Trophoblast cell (in vitro differentiated cells and primary cell): ENCODE data around the gene NR1D1.

ENCODE experiments used
- DNase-seq, 2 donors: peaks; one replicate each; pipeline ENCODE4 v3.0.0-alpha.2; 2016
- H2AFZ ChIP-seq: 2 replicates; pipeline ENCODE4 v1.6.1; 2013; ENCODE audit warnings: low read length, moderate library complexity, mild to moderate bottlenecking; ENCODE audit not compliant: insufficient read depth, poor library complexity
- H2AK5ac ChIP-seq: 2 replicates; pipeline ENCODE4 v1.6.1; 2013; ENCODE audit warnings: mild to moderate bottlenecking, low read length
- H2BK120ac ChIP-seq: 2 replicates; pipeline ENCODE4 v1.6.1; 2013; ENCODE audit warnings: low read length, mild to moderate bottlenecking, moderate library complexity; ENCODE audit not compliant: insufficient read depth, poor library complexity
- H2BK12ac ChIP-seq: 2 replicates; pipeline ENCODE4 v1.6.1; 2013; ENCODE audit warnings: mild to moderate bottlenecking, low read length, moderate library complexity
- H2BK5ac ChIP-seq: 2 replicates; pipeline ENCODE4 v1.6.1; 2013; ENCODE audit warnings: low read length, low read depth, moderate library complexity, mild to moderate bottlenecking; ENCODE audit not compliant: poor library complexity
- H3K14ac ChIP-seq: 2 replicates; pipeline ENCODE4 v1.6.1; 2013; ENCODE audit warnings: mild to moderate bottlenecking, low read length
- H3K18ac ChIP-seq: 2 replicates; pipeline ENCODE4 v1.6.1; 2013; ENCODE audit warnings: mild to moderate bottlenecking, low read length
- H3K23ac ChIP-seq: 2 replicates; pipeline ENCODE4 v1.6.1; 2013; ENCODE audit warnings: low read length
- H3K27ac ChIP-seq: 2 replicates; pipeline ENCODE4 v1.5.1; 2013; ENCODE audit warnings: low read depth, mild to moderate bottlenecking, inconsistent platforms, low read length, moderate library complexity
- H3K27me3 ChIP-seq: 2 replicates; pipeline ENCODE4 v1.6.1; 2013; ENCODE audit warnings: inconsistent platforms, mild to moderate bottlenecking, low read length, moderate library complexity; ENCODE audit not compliant: insufficient read depth
- H3K36me3 ChIP-seq, 2 experiments: 1 replicate in 1 of 2; 2 replicates in 1 of 2; pipeline ENCODE4 v1.6.1; 2013; ENCODE audit warnings: low read length in 2 of 2, mild to moderate bottlenecking in 2 of 2, moderate library complexity in 1 of 2; ENCODE audit not compliant: insufficient read depth in 2 of 2, control insufficient read depth in 1 of 2
- H3K4ac ChIP-seq: 2 replicates; pipeline ENCODE4 v1.6.1; 2013; ENCODE audit warnings: low read depth, mild to moderate bottlenecking, low read length, moderate library complexity
- H3K4me1 ChIP-seq, 2 experiments: 1 replicate in 1 of 2; 2 replicates in 1 of 2; pipeline ENCODE4 v1.6.1; 2013; ENCODE audit warnings: low read length in 2 of 2, mild to moderate bottlenecking in 2 of 2, moderate library complexity in 1 of 2; ENCODE audit not compliant: insufficient read depth in 2 of 2, control insufficient read depth in 1 of 2
- H3K4me2 ChIP-seq: 2 replicates; pipeline ENCODE4 v1.6.1; 2013; ENCODE audit warnings: inconsistent platforms, mild to moderate bottlenecking, low read length, moderate library complexity
- H3K4me3 ChIP-seq: 2 replicates; pipeline ENCODE4 v1.5.1; 2013; ENCODE audit warnings: mild to moderate bottlenecking, low read depth, low read length, inconsistent platforms
- H3K79me1 ChIP-seq: one replicate; pipeline ENCODE4 v1.6.1; 2013; ENCODE audit warnings: low read length
- H3K79me2 ChIP-seq: 2 replicates; pipeline ENCODE4 v1.6.1; 2013; ENCODE audit warnings: low read length, mild to moderate bottlenecking; ENCODE audit not compliant: control insufficient read depth, insufficient read depth, poor library complexity
- H3K9ac ChIP-seq: 2 replicates; pipeline ENCODE4 v1.6.1; 2013; ENCODE audit warnings: mild to moderate bottlenecking, low read length
- H3K9me3 ChIP-seq: 2 replicates; pipeline ENCODE4 v1.6.1; 2013; ENCODE audit warnings: low read depth, mild to moderate bottlenecking, control low read depth, inconsistent platforms, low read length; ENCODE audit not compliant: insufficient read depth
- H4K12ac ChIP-seq: 2 replicates; pipeline ENCODE4 v1.6.1; 2013; ENCODE audit warnings: low read depth, mild to moderate bottlenecking, low read length, moderate library complexity
- H4K8ac ChIP-seq: 2 replicates; pipeline ENCODE4 v1.6.1; 2013; ENCODE audit warnings: low read depth, mild to moderate bottlenecking, low read length, moderate library complexity
- H4K91ac ChIP-seq: one replicate; pipeline ENCODE4 v1.6.1; 2013; ENCODE audit warnings: low read depth, mild to moderate bottlenecking, low read length, moderate library complexity
- WGBS: extraction: QIAGEN DNeasy Blood & Tissue Kit; methylation state at CpG from one replicate; pipeline ENCODE4 v1.1.7; 2013; ENCODE audit warnings: missing lambda C conversion rate; ENCODE audit not compliant: insufficient read length, insufficient coverage; ENCODE audit errors: extremely low coverage; 5-methylcytosine and 5-hydroxymethylcytosine counted together

NR1D1 gene

DNA sequence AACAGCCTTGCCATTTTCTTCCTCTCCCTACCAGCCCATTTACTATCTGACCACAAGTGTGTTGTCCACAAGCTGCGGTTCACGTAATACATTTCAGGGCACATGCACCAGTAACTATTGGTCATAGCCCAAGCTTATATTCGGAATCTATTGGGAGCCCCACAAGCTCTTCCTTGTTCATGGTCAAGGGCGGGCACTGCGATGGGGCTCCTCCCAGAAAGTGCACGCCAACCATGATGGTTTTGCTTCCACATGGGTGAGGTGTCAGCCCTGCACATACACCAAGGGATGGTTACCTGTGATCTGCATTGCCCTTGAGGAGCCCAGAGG is 25.6 kb downstream of the NR1D1 start:
- no peak overlapping the region for H2BK5ac ChIP-seq
- no peak overlapping the region for H2BK12ac ChIP-seq
- DNase-seq, result no peak
- no peak overlapping the region for H3K4ac ChIP-seq
- no peak overlapping the region for H3K18ac ChIP-seq
- no peak overlapping the region for H3K23ac ChIP-seq
- peaks cover 0 to 3% of the 10 kb centered on the region in 2 experiments for H3K36me3 ChIP-seq
- H2AK5ac ChIP-seq, result no peak overlapping the region
- no peaks in the 10 kb centered on the region for H3K9me3 ChIP-seq
- H3K4me2 ChIP-seq, result no peak overlapping the region
- no peak overlapping the region for H4K12ac ChIP-seq
- no peak overlapping the region for H4K91ac ChIP-seq
- H3K4me1 ChIP-seq, result peaks cover 3 to 4% of the 10 kb centered on the region in 2 experiments
- H2AFZ ChIP-seq, result no peak overlapping the region
- H3K4me3 ChIP-seq, result no peak overlapping the region
- no CpG with 5 or more reads among the region's 6 CpGs for WGBS
- H3K79me1 ChIP-seq, result no peaks in the 10 kb centered on the region
- H3K9ac ChIP-seq, result no peak overlapping the region
- no peaks in the 10 kb centered on the region for H3K27me3 ChIP-seq
- no peak overlapping the region for H3K14ac ChIP-seq
- H4K8ac ChIP-seq, result no peak overlapping the region
- no peak overlapping the region for H2BK120ac ChIP-seq
- H3K79me2 ChIP-seq, result no peaks in the 10 kb centered on the region
- no peak overlapping the region for H3K27ac ChIP-seq

GRCh38 chr17:40074175-40074512 is 26.2 kb downstream of the NR1D1 start:
- Histone ChIP-seq H3K79me2 (no peaks in the 10 kb centered on the region), H3K27me3 (no peaks in the 10 kb centered on the region), H3K18ac (no peak overlapping the region), H2BK5ac (no peak overlapping the region), H2BK120ac (no peak overlapping the region), H3K4me2 (no peak overlapping the region), H3K4me3 (no peak overlapping the region), H4K12ac (no peak overlapping the region), H3K36me3 (peaks cover 0 to 3% of the 10 kb centered on the region in 2 experiments), H3K4me1 (peaks cover 5 to 10% of the 10 kb centered on the region in 2 experiments), H3K79me1 (no peaks in the 10 kb centered on the region), H3K9ac (no peak overlapping the region), H3K4ac (no peak overlapping the region), H2AK5ac (no peak overlapping the region), H3K27ac (no peak overlapping the region), H2AFZ (no peak overlapping the region), H3K14ac (no peak overlapping the region), H3K9me3 (no peaks in the 10 kb centered on the region), H2BK12ac (no peak overlapping the region), H4K8ac (no peak overlapping the region), H4K91ac (no peak overlapping the region), H3K23ac (no peak overlapping the region)
- no peak for DNase-seq
- no CpG with 5 or more reads among the region's 8 CpGs for WGBS

DNA sequence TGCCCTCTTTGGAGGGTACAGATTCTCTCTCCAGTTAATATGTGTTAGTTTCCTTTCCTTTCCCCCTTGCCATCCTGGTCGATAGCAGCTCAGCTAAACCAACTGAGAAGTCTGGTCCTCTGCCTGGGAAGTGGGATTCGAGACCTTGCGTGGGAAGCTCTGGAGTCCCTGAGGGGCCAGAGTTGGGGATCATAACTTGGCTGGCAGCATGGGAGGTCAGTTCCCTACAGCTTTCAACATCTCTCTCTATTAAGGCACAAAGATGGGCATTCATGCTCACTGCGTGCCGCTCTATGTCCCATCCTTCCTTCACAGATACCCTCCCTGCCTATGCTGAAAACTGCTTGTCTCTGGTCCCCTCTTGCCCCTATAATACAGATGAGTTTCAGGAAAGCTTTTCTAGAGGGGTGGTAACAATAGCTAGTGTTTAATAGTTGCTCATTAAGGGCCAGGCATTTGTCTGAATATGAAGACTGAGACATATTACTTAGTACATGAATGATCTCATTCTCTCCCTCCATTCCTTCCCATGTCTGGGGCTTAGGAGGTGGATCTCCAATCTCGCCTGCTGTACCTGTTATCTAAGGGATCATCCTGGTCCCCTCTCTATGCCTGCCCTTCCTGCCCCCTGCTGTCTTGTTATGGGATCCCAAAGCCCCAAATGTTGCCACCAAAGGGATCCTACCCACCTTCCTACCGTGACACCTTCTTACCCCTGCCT is 26.8 kb downstream of the NR1D1 start:
- no peak overlapping the region for H3K18ac ChIP-seq
- no peaks in the 10 kb centered on the region for H3K27me3 ChIP-seq
- H2BK5ac ChIP-seq, result no peak overlapping the region
- no peak overlapping the region for H3K9ac ChIP-seq
- no peak overlapping the region for H4K8ac ChIP-seq
- no peak overlapping the region for H3K14ac ChIP-seq
- H3K79me2 ChIP-seq, result no peaks in the 10 kb centered on the region
- peaks cover 0 to 3% of the 10 kb centered on the region in 2 experiments for H3K36me3 ChIP-seq
- no peak overlapping the region for H2AFZ ChIP-seq
- no peaks in the 10 kb centered on the region for H3K9me3 ChIP-seq
- H4K12ac ChIP-seq, result no peak overlapping the region
- peaks cover 5 to 13% of the 10 kb centered on the region in 2 experiments for H3K4me1 ChIP-seq
- no peak for DNase-seq
- H3K23ac ChIP-seq, result no peak overlapping the region
- no peak overlapping the region for H2AK5ac ChIP-seq
- no peak overlapping the region for H2BK120ac ChIP-seq
- H3K4me2 ChIP-seq, result no peak overlapping the region
- H3K4ac ChIP-seq, result no peak overlapping the region
- H2BK12ac ChIP-seq, result no peak overlapping the region
- no peak overlapping the region for H4K91ac ChIP-seq
- no peaks in the 10 kb centered on the region for H3K79me1 ChIP-seq
- H3K4me3 ChIP-seq, result no peak overlapping the region
- WGBS, result no CpG with 5 or more reads among the region's 7 CpGs
- no peak overlapping the region for H3K27ac ChIP-seq

DNA sequence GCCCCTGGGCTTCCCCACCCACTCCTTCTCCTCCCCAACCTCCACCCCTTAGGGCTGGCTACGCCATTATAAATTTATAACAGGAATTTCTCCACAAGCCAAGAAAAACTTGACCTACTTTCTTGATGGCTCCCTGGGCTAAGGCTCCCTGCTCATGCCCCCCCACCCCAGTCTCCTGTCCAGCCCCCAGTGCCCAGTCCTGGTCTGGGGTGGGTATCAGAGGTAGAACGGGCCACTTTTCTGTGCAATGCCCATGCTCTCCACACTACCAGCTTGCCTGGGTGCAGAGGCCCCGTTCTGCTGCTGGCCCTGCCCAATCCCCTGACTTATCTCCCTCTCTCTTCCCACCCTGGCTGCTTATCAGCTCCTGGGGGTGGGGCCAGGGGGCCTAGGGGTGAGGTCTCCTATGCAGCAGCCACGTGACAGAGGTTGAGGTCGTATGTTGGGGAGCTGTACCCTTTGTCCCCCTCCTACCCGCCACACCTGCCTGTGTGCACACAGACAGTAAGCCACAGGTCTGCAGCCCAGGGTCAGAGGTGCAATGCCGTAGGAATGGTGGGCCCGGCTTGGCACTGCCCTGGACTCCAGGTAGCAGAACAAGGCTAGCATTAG is 27.5 kb downstream of the NR1D1 start:
- Histone ChIP-seq H3K9me3 (no peaks in the 10 kb centered on the region), H4K91ac (no peak overlapping the region), H3K23ac (no peak overlapping the region), H3K4me3 (no peak overlapping the region), H3K4me1 (peaks cover 5 to 13% of the 10 kb centered on the region in 2 experiments), H3K79me2 (no peaks in the 10 kb centered on the region), H3K27ac (no peak overlapping the region), H2AFZ (no peak overlapping the region), H3K14ac (no peak overlapping the region), H4K8ac (no peak overlapping the region), H3K79me1 (no peaks in the 10 kb centered on the region), H3K9ac (no peak overlapping the region), H2BK12ac (no peak overlapping the region), H2BK5ac (no peak overlapping the region), H3K36me3 (peaks cover 0 to 3% of the 10 kb centered on the region in 2 experiments), H4K12ac (no peak overlapping the region), H2BK120ac (no peak overlapping the region), H3K27me3 (no peaks in the 10 kb centered on the region), H3K4ac (no peak overlapping the region), H3K18ac (no peak overlapping the region), H3K4me2 (no peak overlapping the region), H2AK5ac (no peak overlapping the region)
- no peak for DNase-seq
- no CpG with 5 or more reads among the region's 8 CpGs for WGBS
